Measurements from ENCODE around the gene ALG9. TPM values are rescaled to one million over a fixed set of nuclear protein-coding genes. Genes with fewer than 3 reads are reported as not detected.

Gene ALG9
- polyA plus RNA-seq, 1 donor (not counting 4 experiments of a cell fraction or from before 2014, with no cell fraction given), result 27.2 TPM

DNA sequence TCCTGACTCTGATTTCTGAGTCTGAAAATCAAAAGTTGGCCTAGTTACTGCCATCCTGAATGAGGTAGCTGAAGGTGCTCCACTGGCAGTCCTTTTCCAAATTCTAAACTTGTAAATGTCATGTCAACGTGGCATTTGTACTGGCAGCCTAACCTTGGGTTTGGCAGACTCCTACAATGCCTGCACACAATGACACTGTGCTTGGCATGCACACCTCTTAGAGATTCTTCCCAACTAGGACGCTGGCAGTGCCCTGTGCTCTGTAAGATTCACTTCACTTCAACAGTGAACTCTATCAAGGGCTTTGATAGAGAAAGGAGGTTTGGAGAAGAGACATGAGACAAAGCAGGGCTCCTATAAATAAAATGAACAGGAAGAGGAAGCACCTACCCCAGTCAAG is 83.3 kb downstream of the ALG9 start:
- Histone ChIP-seq H4K20me1 (ENCODE audit: control insufficient read depth, extremely low read depth, insufficient read depth, low read length) (no peaks in the 10 kb centered on the region), H3K4me2 (ENCODE audit: control insufficient read depth, extremely low read depth, insufficient read depth, low read depth, low read length) (no peak overlapping the region), H3K4me3 (ENCODE audit: control insufficient read depth in 2 of 3, extremely low read depth in 1 of 3, insufficient read depth in 2 of 3, low read depth in 1 of 3, low read length in 3 of 3) (no peak overlapping the region), H3K79me2 (ENCODE audit: control insufficient read depth, insufficient read depth, low read length) (no peaks in the 10 kb centered on the region), H3K9me3 (ENCODE audit: control insufficient read depth, low read depth, low read length) (no peaks in the 10 kb centered on the region), H3K4me1 (ENCODE audit: control insufficient read depth, extremely low read depth, insufficient read depth, low read length) (no peaks in the 10 kb centered on the region), H3K9ac (ENCODE audit: control insufficient read depth, extremely low read depth, insufficient read depth, low read length) (no peak overlapping the region), H3K27ac (ENCODE audit: control insufficient read depth, insufficient read depth, low read length) (no peak overlapping the region), H2AFZ (ENCODE audit: control insufficient read depth, low read length) (no peak overlapping the region), H3K9me1 (ENCODE audit: control insufficient read depth, extremely low read depth, insufficient read depth, low read length) (no peaks in the 10 kb centered on the region), H3K36me3 (ENCODE audit: control insufficient read depth in 2 of 2, extremely low read depth in 1 of 2, insufficient read depth in 2 of 2, low read length in 2 of 2) (peaks cover 1 to 2% of the 10 kb centered on the region in 2 experiments), H3K27me3 (ENCODE audit: control insufficient read depth, extremely low read depth, insufficient read depth, low read length) (no peaks in the 10 kb centered on the region)
- FAIRE-seq, result no peak
- dilution Hi-C loops (cut with MboI; ENCODE audit: extremely low pct_ligation_motif_present, low sequenced_read_pairs), result no loop called here
- DNase-seq (ENCODE audit: low read depth, low spot score), result no peak
- TF ChIP-seq, protein P1, sequence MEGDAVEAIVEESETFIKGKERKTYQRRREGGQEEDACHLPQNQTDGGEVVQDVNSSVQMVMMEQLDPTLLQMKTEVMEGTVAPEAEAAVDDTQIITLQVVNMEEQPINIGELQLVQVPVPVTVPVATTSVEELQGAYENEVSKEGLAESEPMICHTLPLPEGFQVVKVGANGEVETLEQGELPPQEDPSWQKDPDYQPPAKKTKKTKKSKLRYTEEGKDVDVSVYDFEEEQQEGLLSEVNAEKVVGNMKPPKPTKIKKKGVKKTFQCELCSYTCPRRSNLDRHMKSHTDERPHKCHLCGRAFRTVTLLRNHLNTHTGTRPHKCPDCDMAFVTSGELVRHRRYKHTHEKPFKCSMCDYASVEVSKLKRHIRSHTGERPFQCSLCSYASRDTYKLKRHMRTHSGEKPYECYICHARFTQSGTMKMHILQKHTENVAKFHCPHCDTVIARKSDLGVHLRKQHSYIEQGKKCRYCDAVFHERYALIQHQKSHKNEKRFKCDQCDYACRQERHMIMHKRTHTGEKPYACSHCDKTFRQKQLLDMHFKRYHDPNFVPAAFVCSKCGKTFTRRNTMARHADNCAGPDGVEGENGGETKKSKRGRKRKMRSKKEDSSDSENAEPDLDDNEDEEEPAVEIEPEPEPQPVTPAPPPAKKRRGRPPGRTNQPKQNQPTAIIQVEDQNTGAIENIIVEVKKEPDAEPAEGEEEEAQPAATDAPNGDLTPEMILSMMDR (optimal IDR thresholded peaks at IDR 0.05 in 1 of 3, IDR thresholded peaks at IDR 0.05 in 1 of 3, conservative IDR thresholded peaks at IDR 0.05 in 1 of 3; ENCODE audit: extremely low read depth in 1 of 3, insufficient read depth in 2 of 3, low read length in 3 of 3), result no peak
- no peak for TF ChIP-seq EZH2 (IDR thresholded peaks at IDR 0.05; ENCODE audit: low read length)

DNA sequence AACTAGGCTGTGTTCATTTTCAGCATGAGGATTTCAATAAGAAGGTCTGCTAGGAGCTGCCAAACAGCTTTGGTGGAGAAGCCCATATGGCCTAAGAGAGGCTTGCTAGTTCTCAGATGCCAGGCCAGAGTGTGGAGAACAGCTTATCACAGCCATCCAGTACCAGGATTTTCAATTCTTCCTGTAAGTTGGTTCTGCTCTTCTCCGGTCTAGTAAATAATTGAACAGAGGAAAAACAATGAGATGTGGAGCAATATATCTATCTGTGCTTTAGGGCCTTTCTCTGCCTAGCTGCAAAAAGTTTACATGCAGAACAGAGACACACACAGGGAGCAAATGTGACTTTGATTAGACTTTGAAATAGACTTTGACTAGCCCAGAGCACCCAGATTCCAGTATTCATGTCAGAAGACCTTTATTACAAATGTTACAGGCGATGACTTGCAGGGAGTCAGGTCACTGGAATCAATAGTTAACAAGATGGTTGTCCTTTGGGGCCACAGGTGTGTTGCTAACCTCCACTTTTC is 85.4 kb downstream of the ALG9 start:
- dilution Hi-C loops (cut with MboI; ENCODE audit: extremely low pct_ligation_motif_present, low sequenced_read_pairs), result no loop called here

More for the DNA sequence above, 85.4 kb downstream of the ALG9 start:
- FAIRE-seq (no peak), DNase-seq (ENCODE audit: low read depth, low spot score) (no peak)
- no peak for TF ChIP-seq EZH2 (IDR thresholded peaks at IDR 0.05; ENCODE audit: low read length)
- TF ChIP-seq, protein P1 (optimal IDR thresholded peaks at IDR 0.05 in 1 of 3, IDR thresholded peaks at IDR 0.05 in 1 of 3, conservative IDR thresholded peaks at IDR 0.05 in 1 of 3; ENCODE audit: extremely low read depth in 1 of 3, insufficient read depth in 2 of 3, low read length in 3 of 3), result no peak
- no peak overlapping the region for H2AFZ ChIP-seq (ENCODE audit: control insufficient read depth, low read length)
- H3K4me3 ChIP-seq (ENCODE audit: control insufficient read depth in 2 of 3, extremely low read depth in 1 of 3, insufficient read depth in 2 of 3, low read depth in 1 of 3, low read length in 3 of 3), result no peak overlapping the region
- no peaks in the 10 kb centered on the region for H4K20me1 ChIP-seq (ENCODE audit: control insufficient read depth, extremely low read depth, insufficient read depth, low read length)
- no peaks in the 10 kb centered on the region for H3K79me2 ChIP-seq (ENCODE audit: control insufficient read depth, insufficient read depth, low read length)
- H3K4me1 ChIP-seq (ENCODE audit: control insufficient read depth, extremely low read depth, insufficient read depth, low read length), result no peaks in the 10 kb centered on the region
- H3K36me3 ChIP-seq (ENCODE audit: control insufficient read depth in 2 of 2, extremely low read depth in 1 of 2, insufficient read depth in 2 of 2, low read length in 2 of 2), result peaks cover 2 to 3% of the 10 kb centered on the region in 2 experiments
- H3K27me3 ChIP-seq (ENCODE audit: control insufficient read depth, extremely low read depth, insufficient read depth, low read length), result no peaks in the 10 kb centered on the region
- no peaks in the 10 kb centered on the region for H3K9me1 ChIP-seq (ENCODE audit: control insufficient read depth, extremely low read depth, insufficient read depth, low read length)
- no peak overlapping the region for H3K27ac ChIP-seq (ENCODE audit: control insufficient read depth, insufficient read depth, low read length)
- no peaks in the 10 kb centered on the region for H3K9me3 ChIP-seq (ENCODE audit: control insufficient read depth, low read depth, low read length)
- no peak overlapping the region for H3K9ac ChIP-seq (ENCODE audit: control insufficient read depth, extremely low read depth, insufficient read depth, low read length)
- H3K4me2 ChIP-seq (ENCODE audit: control insufficient read depth, extremely low read depth, insufficient read depth, low read depth, low read length), result no peak overlapping the region
